SK-N-SH treated with all-trans-retinoic acid at 6 μM for 48 hours (cell line): ENCODE results near the gene SEMA5A.

Experiments
- ARNTL ChIP-seq: fragments of 450-650 bp; formaldehyde crosslinking; IDR thresholded peaks from 2 replicates; pipeline ENCODE4 v1.5.0; 2020; ENCODE audit warnings: low read depth, mild to moderate bottlenecking, moderate library complexity, borderline replicate concordance
- BACH2 ChIP-seq: fragments of 250-450 bp; sonication (Bioruptor Pico); IDR thresholded peaks from 2 replicates; pipeline ENCODE4 v1.9.0; 2021; ENCODE audit warnings: mild to moderate bottlenecking, borderline replicate concordance
- PATZ1 ChIP-seq: fragments of 250-450 bp; sonication (Bioruptor Pico); IDR thresholded peaks from 2 replicates; pipeline ENCODE4 v1.8.0; 2020; ENCODE audit warnings: mild to moderate bottlenecking, moderate library complexity, borderline replicate concordance
- TSHZ2 ChIP-seq: fragments of 250-450 bp; sonication (Bioruptor Pico); IDR thresholded peaks from 2 replicates; pipeline ENCODE4 v1.5.0; 2020; ENCODE audit warnings: mild to moderate bottlenecking, moderate library complexity
- ZC3H10 ChIP-seq: fragments of 250-450 bp; sonication (Bioruptor Pico); IDR thresholded peaks from 2 replicates; pipeline ENCODE4 v1.5.1; 2021; ENCODE audit warnings: mild to moderate bottlenecking, moderate library complexity
- ZFP3 ChIP-seq: fragments of 250-450 bp; sonication (Bioruptor Pico); IDR thresholded peaks from 2 replicates; pipeline ENCODE4 v1.5.0; 2020; ENCODE audit warnings: mild to moderate bottlenecking, moderate library complexity
- ZNF565 ChIP-seq: fragments of 450-650 bp; formaldehyde crosslinking; conservative IDR thresholded peaks from 2 replicates; pipeline ENCODE4 v1.5.0; 2020; ENCODE audit warnings: low read depth, mild to moderate bottlenecking, moderate library complexity

DNA sequence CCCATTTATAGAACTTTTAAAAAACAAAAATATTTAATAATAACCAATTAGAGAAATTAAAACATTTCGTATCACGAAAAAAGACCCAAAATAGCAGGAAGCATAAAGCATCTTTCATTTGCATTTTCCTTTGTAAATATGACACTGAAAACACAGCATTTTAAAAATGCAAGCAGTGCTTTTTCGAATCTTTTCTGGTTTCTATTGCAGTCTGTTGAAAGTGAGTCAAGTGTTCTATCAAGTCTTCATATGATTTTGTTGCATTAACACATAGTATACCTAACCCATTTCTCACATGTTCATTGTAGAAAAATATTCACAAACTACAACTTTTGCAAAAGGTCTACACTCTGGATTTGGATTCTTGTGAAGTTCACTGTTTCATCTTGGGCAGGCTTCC, 198.8 kb downstream of the SEMA5A start:
- TF ChIP-seq TSHZ2 (CRISPR knock-in tag) (no peak), BACH2 (CRISPR knock-in tag) (no peak), ZNF565 (CRISPR knock-in tag) (no peak), ZFP3 (CRISPR knock-in tag) (no peak), PATZ1 (CRISPR knock-in tag) (no peak), ARNTL (CRISPR knock-in tag) (no peak), ZC3H10 (CRISPR knock-in tag) (no peak)
